GM12878 (cell line): Measurements from ENCODE around the gene MAN2B2. TPM values are rescaled to one million over a fixed set of nuclear protein-coding genes. Genes with fewer than 3 reads are reported as not detected.

Experiments used
- ATAC-seq: fragments of 200-7000 bp; cut with Tn5 transposase; 3 replicates; pipeline ENCODE4 v1.9.1; 2020; ENCODE audit warnings: mild to moderate bottlenecking, moderate library complexity
- BruUV-seq: library from RNA; stranded (reverse); fragments of 400-500 nt; replicated peaks from 2 replicates; lab custom pipeline; 2021; lab: Mats Ljungman, UMichigan
- CTCF ChIA-PET: fragments of 300-600 bp; sonication (Branson Sonifier 250); formaldehyde crosslinking; extraction: SDS; loops from one replicate; lab custom pipeline; 2021; ENCODE audit warnings: inconsistent platforms; lab: Yijun Ruan, JAX
- POLR2A ChIA-PET: fragments of 350-600 bp; formaldehyde crosslinking; extraction: SDS; loops from one replicate; lab custom pipeline; 2021; ENCODE audit warnings: inconsistent platforms; lab: Charles Lee
- RAD21 ChIA-PET: fragments of 300-600 bp; sonication (Branson Sonifier 250); formaldehyde crosslinking; loops from one replicate; lab custom pipeline; 2023; ENCODE audit warnings: antibody characterized with exemption; ENCODE audit not compliant: unreplicated experiment; lab: Charles Lee
- SMC1A ChIA-PET: fragments of 300-600 bp; sonication (Branson Sonifier 250); formaldehyde crosslinking; loops from one replicate; lab custom pipeline; 2023; ENCODE audit not compliant: unreplicated experiment, uncharacterized antibody; lab: Charles Lee
- DNase-seq: peaks from one replicate; pipeline ENCODE4 v3.0.0-alpha.2; 2011; ENCODE audit warnings: low read depth, low spot score
- FAIRE-seq: peaks from 3 replicates; lab custom pipeline; 2011; peaks lifted over from hg19 to GRCh38; lab: Jason Lieb, UNC
- H2AFZ ChIP-seq: 2 replicates; pipeline ENCODE4 v1.6.0; 2011; ENCODE audit warnings: low read depth, low read length, control low read depth; ENCODE audit not compliant: control insufficient read depth
- H3K27ac ChIP-seq: 2 replicates; pipeline ENCODE4 v1.5.1; 2011; ENCODE audit warnings: control low read depth; ENCODE audit not compliant: control insufficient read depth, insufficient read depth
- H3K27me3 ChIP-seq, 2 experiments: replicated peaks in 1 of 2; 2 replicates each; pipeline versions ENCODE4 v1.6.0 to v1.6.1; 2011; ENCODE audit warnings: low read length in 1 of 2; ENCODE audit not compliant: control insufficient read depth in 2 of 2, insufficient read depth in 2 of 2
- H3K36me3 ChIP-seq, 2 experiments: 2 replicates each; pipeline ENCODE4 v1.5.1; 2011; ENCODE audit warnings: low read length in 1 of 2; ENCODE audit not compliant: control insufficient read depth in 2 of 2, insufficient read depth in 2 of 2
- H3K4me1 ChIP-seq: 2 replicates; pipeline ENCODE4 v1.6.1; 2011; ENCODE audit warnings: mild to moderate bottlenecking, low read length, moderate library complexity, mixed read lengths; ENCODE audit not compliant: control insufficient read depth, insufficient read depth
- H3K4me2 ChIP-seq: 2 replicates; pipeline ENCODE4 v1.6.0; 2011; ENCODE audit warnings: control low read depth; ENCODE audit not compliant: control insufficient read depth, insufficient read depth
- H3K4me3 ChIP-seq: fragments of 200-600 bp; sonication (generic); 2 replicates; pipeline ENCODE4 v1.5.1; 2016
- H3K79me2 ChIP-seq: 2 replicates; pipeline ENCODE4 v1.6.0; 2011; ENCODE audit warnings: low read length; ENCODE audit not compliant: control insufficient read depth, insufficient read depth
- H3K9ac ChIP-seq: 2 replicates; pipeline ENCODE4 v1.8.0; 2011; ENCODE audit warnings: low read length, control low read depth, mixed read lengths; ENCODE audit not compliant: control insufficient read depth, insufficient read depth
- H3K9me3 ChIP-seq: replicated peaks from 3 replicates; pipeline ENCODE4 v1.5.1; 2011; ENCODE audit warnings: mild to moderate bottlenecking, low read length; ENCODE audit not compliant: control insufficient read depth, insufficient read depth
- H4K20me1 ChIP-seq: 2 replicates; pipeline ENCODE4 v1.6.0; 2011; ENCODE audit not compliant: control insufficient read depth, insufficient read depth
- FOXK2 ChIP-seq: fragments of 450-650 bp; IDR thresholded peaks from 2 replicates; pipeline ENCODE4 v1.6.1; 2017; ENCODE audit warnings: mild to moderate bottlenecking, moderate library complexity
- JUNB ChIP-seq: IDR thresholded peaks from 2 replicates; pipeline ENCODE4 v1.6.1; 2016; ENCODE audit warnings: antibody characterized with exemption, mild to moderate bottlenecking
- POLR2A ChIP-seq: IDR thresholded peaks from 2 replicates; pipeline ENCODE4 v1.6.1; 2011; ENCODE audit warnings: low read depth, mild to moderate bottlenecking, low read length
- ZNF274 ChIP-seq: IDR thresholded peaks from one replicate; pipeline ENCODE4 v1.8.0; 2011; ENCODE audit not compliant: insufficient read length, insufficient read depth
- ZNF384 ChIP-seq: IDR thresholded peaks from 2 replicates; pipeline ENCODE4 v1.6.1; 2012; ENCODE audit warnings: low read depth, mild to moderate bottlenecking, low read length, improper control_type of control experiment, borderline replicate concordance
- ZNF622 ChIP-seq: fragments of 450-650 bp; IDR thresholded peaks from 2 replicates; pipeline ENCODE4 v1.6.1; 2017; ENCODE audit warnings: mild to moderate bottlenecking, inconsistent platforms
- WGBS: methylation state at CpG from one replicate; pipeline ENCODE4 v1.1.6; 2016; ENCODE audit warnings: low lambda C conversion rate; ENCODE audit not compliant: insufficient replicate concordance, insufficient coverage; ENCODE audit errors: missing lambda C conversion rate; 5-methylcytosine and 5-hydroxymethylcytosine counted together
- in situ Hi-C: fragments of 300-500 bp; cut with MboI; formaldehyde crosslinking; loops from 9 replicates; pipeline ENCODE4 v1.14.3; 2018; ENCODE audit warnings: mixed read lengths
- intact Hi-C: fragments of 100-400 bp; cut with micrococcal nuclease; formaldehyde crosslinking; loops from one replicate; pipeline ENCODE4 v1.14.2; 2022; ENCODE audit not compliant: unreplicated experiment
- polyA plus RNA-seq, 11 experiments: library from polyadenylated mRNA; depleted of rRNA in 4 of 11; unstranded in 6 of 11; stranded (reverse) in 5 of 11; fragments of >200 nt; fragmentation: Nextera tagmentation in 4 of 11; fragmentation: Illumina TruSeq in 1 of 11; extraction: Ambion mirVana in 4 of 11; extraction: Trizol in 1 of 11; gene quantifications; 1 replicate in 1 of 11; 2 replicates in 10 of 11; pipeline versions ENCODE4 v1.2.1 to v1.2.3, GENCODE V29; 2011 to 2016; ENCODE audit warnings: inconsistent platforms in 2 of 11, missing spikeins in 2 of 11, low read depth in 1 of 11
- total RNA-seq, 4 experiments: library from RNA; depleted of rRNA in 3 of 4; stranded (reverse); fragments of >200 nt in 3 of 4; fragmentation: Illumina TruSeq in 1 of 4; extraction: Trizol in 1 of 4; gene quantifications; 2 replicates each; pipeline versions ENCODE4 v1.2.1 to v1.2.3, GENCODE V29; 2013 to 2021
- TF ChIP-seq, protein P1 (sequence below): fragments of 450-650 bp; IDR thresholded peaks from 2 replicates; pipeline ENCODE4 v1.6.1; 2017; ENCODE audit warnings: antibody characterized with exemption, mild to moderate bottlenecking, moderate library complexity
- TF ChIP-seq, protein P2 (sequence below), 3 experiments: IDR thresholded peaks in 2 of 3; conservative IDR thresholded peaks in 1 of 3; 2 replicates each; pipeline ENCODE4 v1.5.1; 2011; ENCODE audit warnings: low read depth in 3 of 3, low read length in 3 of 3, mild to moderate bottlenecking in 3 of 3, control low read depth in 2 of 3, moderate library complexity in 2 of 3, inconsistent platforms in 1 of 3, mixed read lengths in 1 of 3; ENCODE audit not compliant: control insufficient read depth in 2 of 3, insufficient read depth in 1 of 3; ENCODE audit errors: extremely low read depth in 1 of 3
- TF ChIP-seq, protein P3 (sequence below): IDR thresholded peaks from 2 replicates; pipeline ENCODE4 v1.6.1; 2011; ENCODE audit warnings: mild to moderate bottlenecking, low read depth, low read length, moderate library complexity; ENCODE audit not compliant: insufficient replicate concordance

Gene MAN2B2
- total and polyA plus RNA-seq, 10 of the 15 experiments (the other 5 are each of a cell fraction or from before 2014, with no cell fraction given) = 0.47 to 14.5 (median 7.0) TPM

DNA sequence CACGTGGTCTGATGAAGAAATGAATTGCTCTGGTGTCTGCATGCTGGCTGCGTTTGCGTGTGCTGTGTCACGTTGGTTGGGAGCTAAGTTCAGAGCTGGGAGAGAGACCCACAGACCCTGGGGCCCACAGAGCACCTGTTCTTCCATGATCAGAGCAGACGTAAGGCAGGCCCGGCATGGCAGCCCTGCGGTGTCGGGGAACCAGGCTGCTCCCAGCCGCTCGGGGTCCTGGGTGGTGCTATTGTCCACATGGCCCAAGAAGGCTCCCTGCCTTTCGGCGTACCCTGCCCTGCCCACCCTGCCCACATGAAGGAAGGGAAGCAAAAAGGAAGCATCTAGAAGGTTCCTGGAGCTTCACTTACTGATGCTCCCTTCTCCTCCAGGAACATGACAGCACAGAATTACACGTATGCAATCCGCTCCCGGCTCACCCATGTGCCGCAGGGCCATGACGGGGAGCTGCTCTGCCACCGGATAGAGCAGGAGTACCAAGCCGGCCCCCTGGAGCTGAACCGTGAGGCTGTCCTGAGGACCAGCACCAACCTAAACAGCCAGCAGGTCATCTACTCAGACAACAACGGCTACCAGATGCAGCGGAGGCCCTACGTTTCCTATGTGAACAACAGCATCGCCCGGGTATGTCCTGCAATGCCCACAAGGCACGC lies 34.6 kb downstream of the MAN2B2 start:
- POLR2A ChIA-PET = no interaction called here

More for the DNA sequence above, 34.6 kb downstream of the MAN2B2 start:
- TF ChIP-seq FOXK2 (no peak), ZNF384 (no peak), ZNF622 (no peak), ZNF274 (no peak), POLR2A (no peak), JUNB (no peak)
- TF ChIP-seq, protein P1, sequence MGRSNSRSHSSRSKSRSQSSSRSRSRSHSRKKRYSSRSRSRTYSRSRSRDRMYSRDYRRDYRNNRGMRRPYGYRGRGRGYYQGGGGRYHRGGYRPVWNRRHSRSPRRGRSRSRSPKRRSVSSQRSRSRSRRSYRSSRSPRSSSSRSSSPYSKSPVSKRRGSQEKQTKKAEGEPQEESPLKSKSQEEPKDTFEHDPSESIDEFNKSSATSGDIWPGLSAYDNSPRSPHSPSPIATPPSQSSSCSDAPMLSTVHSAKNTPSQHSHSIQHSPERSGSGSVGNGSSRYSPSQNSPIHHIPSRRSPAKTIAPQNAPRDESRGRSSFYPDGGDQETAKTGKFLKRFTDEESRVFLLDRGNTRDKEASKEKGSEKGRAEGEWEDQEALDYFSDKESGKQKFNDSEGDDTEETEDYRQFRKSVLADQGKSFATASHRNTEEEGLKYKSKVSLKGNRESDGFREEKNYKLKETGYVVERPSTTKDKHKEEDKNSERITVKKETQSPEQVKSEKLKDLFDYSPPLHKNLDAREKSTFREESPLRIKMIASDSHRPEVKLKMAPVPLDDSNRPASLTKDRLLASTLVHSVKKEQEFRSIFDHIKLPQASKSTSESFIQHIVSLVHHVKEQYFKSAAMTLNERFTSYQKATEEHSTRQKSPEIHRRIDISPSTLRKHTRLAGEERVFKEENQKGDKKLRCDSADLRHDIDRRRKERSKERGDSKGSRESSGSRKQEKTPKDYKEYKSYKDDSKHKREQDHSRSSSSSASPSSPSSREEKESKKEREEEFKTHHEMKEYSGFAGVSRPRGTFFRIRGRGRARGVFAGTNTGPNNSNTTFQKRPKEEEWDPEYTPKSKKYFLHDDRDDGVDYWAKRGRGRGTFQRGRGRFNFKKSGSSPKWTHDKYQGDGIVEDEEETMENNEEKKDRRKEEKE = no peak
- TF ChIP-seq, protein P2, sequence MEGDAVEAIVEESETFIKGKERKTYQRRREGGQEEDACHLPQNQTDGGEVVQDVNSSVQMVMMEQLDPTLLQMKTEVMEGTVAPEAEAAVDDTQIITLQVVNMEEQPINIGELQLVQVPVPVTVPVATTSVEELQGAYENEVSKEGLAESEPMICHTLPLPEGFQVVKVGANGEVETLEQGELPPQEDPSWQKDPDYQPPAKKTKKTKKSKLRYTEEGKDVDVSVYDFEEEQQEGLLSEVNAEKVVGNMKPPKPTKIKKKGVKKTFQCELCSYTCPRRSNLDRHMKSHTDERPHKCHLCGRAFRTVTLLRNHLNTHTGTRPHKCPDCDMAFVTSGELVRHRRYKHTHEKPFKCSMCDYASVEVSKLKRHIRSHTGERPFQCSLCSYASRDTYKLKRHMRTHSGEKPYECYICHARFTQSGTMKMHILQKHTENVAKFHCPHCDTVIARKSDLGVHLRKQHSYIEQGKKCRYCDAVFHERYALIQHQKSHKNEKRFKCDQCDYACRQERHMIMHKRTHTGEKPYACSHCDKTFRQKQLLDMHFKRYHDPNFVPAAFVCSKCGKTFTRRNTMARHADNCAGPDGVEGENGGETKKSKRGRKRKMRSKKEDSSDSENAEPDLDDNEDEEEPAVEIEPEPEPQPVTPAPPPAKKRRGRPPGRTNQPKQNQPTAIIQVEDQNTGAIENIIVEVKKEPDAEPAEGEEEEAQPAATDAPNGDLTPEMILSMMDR (IDR thresholded peaks at IDR 0.05 in 2 of 3, conservative IDR thresholded peaks at IDR 0.05 in 1 of 3; ENCODE audit: control insufficient read depth in 2 of 3, extremely low read depth in 1 of 3, insufficient read depth in 1 of 3, low read depth in 3 of 3, low read length in 3 of 3) = no peak
- TF ChIP-seq, protein P3, sequence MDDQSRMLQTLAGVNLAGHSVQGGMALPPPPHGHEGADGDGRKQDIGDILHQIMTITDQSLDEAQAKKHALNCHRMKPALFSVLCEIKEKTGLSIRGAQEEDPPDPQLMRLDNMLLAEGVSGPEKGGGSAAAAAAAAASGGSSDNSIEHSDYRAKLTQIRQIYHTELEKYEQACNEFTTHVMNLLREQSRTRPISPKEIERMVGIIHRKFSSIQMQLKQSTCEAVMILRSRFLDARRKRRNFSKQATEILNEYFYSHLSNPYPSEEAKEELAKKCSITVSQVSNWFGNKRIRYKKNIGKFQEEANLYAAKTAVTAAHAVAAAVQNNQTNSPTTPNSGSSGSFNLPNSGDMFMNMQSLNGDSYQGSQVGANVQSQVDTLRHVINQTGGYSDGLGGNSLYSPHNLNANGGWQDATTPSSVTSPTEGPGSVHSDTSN = no peak
- Histone ChIP-seq H3K27me3 (no peaks in the 10 kb centered on the region), H3K79me2 (no peaks in the 10 kb centered on the region), H3K27ac (no peak overlapping the region), H3K9me3 (peaks cover 6% of the 10 kb centered on the region; the same call in 2 of the 3 replicates), H3K4me1 (no peaks in the 10 kb centered on the region), H3K9ac (no peak overlapping the region), H3K4me3 (no peak overlapping the region), H2AFZ (no peak overlapping the region), H4K20me1 (no peaks in the 10 kb centered on the region), H3K4me2 (no peak overlapping the region), H3K36me3 (peaks cover 7 to 10% of the 10 kb centered on the region in 2 experiments; a peak in 3 of 4 replicates)
- no peak for DNase-seq
- WGBS = 98% methylated on average over 26 of the region's 26 CpGs
- intact Hi-C loops (no loop called here), in situ Hi-C loops (no loop called here)
- ChIA-PET SMC1A (no interaction called here), RAD21 (no interaction called here), CTCF (no interaction called here)
- no peak for FAIRE-seq
- no peak for ATAC-seq
- no TSS peak for BruUV-seq
